ENCODE results near the gene CDV3. TPM values are rescaled to one million over a fixed set of nuclear protein-coding genes. Genes with fewer than 3 reads are reported as not detected.
"Not testable (repeated sequence)": the region's sequence is repeated elsewhere in the genome, so short reads cannot be mapped to it uniquely, and the experiment has no call there.

Gene CDV3
- polyA plus RNA-seq, 1 donor from 2014 or later = 89.3 TPM

GRCh38 chr3:133535971-133536881 lies 37.3 kb upstream of the CDV3 start:
- Histone ChIP-seq H3K9ac (ENCODE audit: low read length) (no peak overlapping the region), H2AFZ (ENCODE audit: low read depth, low read length) (no peak overlapping the region)

GRCh38 chr3:133537131-133537530 lies 36.4 kb upstream of the CDV3 start:
- H3K4me2 ChIP-seq (ENCODE audit: low read length); H3K79me2 ChIP-seq (replicated peaks; ENCODE audit: insufficient read depth, low read length); H3F3A ChIP-seq (ENCODE audit: insufficient read depth, low read length, poor library complexity, severe bottlenecking); H3K4me3 ChIP-seq (ENCODE audit: low read length); H3K9ac ChIP-seq (ENCODE audit: low read length); H3K9me2 ChIP-seq (ENCODE audit: insufficient read depth, low read length); H3K9me3 ChIP-seq (ENCODE audit: low read length); H3K27ac ChIP-seq (ENCODE audit: low read length); H4K20me1 ChIP-seq (ENCODE audit: insufficient read depth); H3K36me3 ChIP-seq (ENCODE audit: insufficient read depth, low read length); H2AFZ ChIP-seq (ENCODE audit: low read depth, low read length); H3K27me3 ChIP-seq (ENCODE audit: insufficient read depth, low read depth, low read length): not testable (repeated sequence)

More at GRCh38 chr3:133535971-133536881, 37.3 kb upstream of the CDV3 start:
- Histone ChIP-seq H3F3A (ENCODE audit: insufficient read depth, low read length, poor library complexity, severe bottlenecking) (no peaks in the 10 kb centered on the region), H3K9me3 (ENCODE audit: low read length) (no peaks in the 10 kb centered on the region), H4K20me1 (ENCODE audit: insufficient read depth) (no peaks in the 10 kb centered on the region), H3K79me2 (replicated peaks; ENCODE audit: insufficient read depth, low read length) (no peaks in the 10 kb centered on the region), H3K27me3 (ENCODE audit: insufficient read depth, low read depth, low read length) (no peaks in the 10 kb centered on the region), H3K9me2 (ENCODE audit: insufficient read depth, low read length) (no peaks in the 10 kb centered on the region), H3K4me3 (ENCODE audit: low read length) (no peak overlapping the region), H3K36me3 (ENCODE audit: insufficient read depth, low read length) (no peaks in the 10 kb centered on the region), H3K27ac (ENCODE audit: low read length) (no peak overlapping the region), H3K4me2 (ENCODE audit: low read length) (no peak overlapping the region)
- TF ChIP-seq REST (IDR thresholded peaks at IDR 0.05; ENCODE audit: borderline replicate concordance) = no peak
- no peak for TF ChIP-seq EP300 (conservative IDR thresholded peaks at IDR 0.05; ENCODE audit: poor library complexity, severe bottlenecking)
- TF ChIP-seq POLR2AphosphoS5 (IDR thresholded peaks at IDR 0.05) = no peak
- TF ChIP-seq MXI1 (conservative IDR thresholded peaks at IDR 0.05; ENCODE audit: poor library complexity, severe bottlenecking) = no peak
- TF ChIP-seq RAD21 (conservative IDR thresholded peaks at IDR 0.05) = no peak
- TF ChIP-seq CTCF (IDR thresholded peaks at IDR 0.05; ENCODE audit: poor library complexity, severe bottlenecking) = no peak
- no peak for TF ChIP-seq SMC3 (conservative IDR thresholded peaks at IDR 0.05; ENCODE audit: poor library complexity)
- no peak for TF ChIP-seq TAF1 (IDR thresholded peaks at IDR 0.05; ENCODE audit: low read depth)
- no peak for TF ChIP-seq EZH2 (IDR thresholded peaks at IDR 0.05; ENCODE audit: borderline replicate concordance, insufficient read depth, low read length, poor library complexity, severe bottlenecking)
